Muscle layer of colon (tissue), 2 donors: ENCODE measurements around the gene SH2B3.
"Not testable (repeated sequence)": the region's sequence is repeated elsewhere in the genome, so short reads cannot be mapped to it uniquely, and the experiment has no call there.

Experiments
- H3K27ac ChIP-seq: one replicate; pipeline ENCODE4 v1.7.0; 2013; ENCODE audit warnings: low read depth, mild to moderate bottlenecking, low read length, moderate library complexity
- H3K27me3 ChIP-seq, 2 donors: one replicate each; pipeline ENCODE4 v1.7.0; 2013; ENCODE audit warnings: low read length in 2 of 2, mild to moderate bottlenecking in 2 of 2; ENCODE audit not compliant: insufficient read depth in 2 of 2, control insufficient read depth in 1 of 2
- H3K36me3 ChIP-seq: one replicate; pipeline ENCODE4 v1.7.0; 2013; ENCODE audit warnings: mild to moderate bottlenecking, low read length; ENCODE audit not compliant: insufficient read depth
- H3K4me1 ChIP-seq: one replicate; pipeline ENCODE4 v1.7.0; 2013; ENCODE audit warnings: mild to moderate bottlenecking, low read length; ENCODE audit not compliant: insufficient read depth
- H3K4me3 ChIP-seq, 2 donors: one replicate each; pipeline ENCODE4 v1.7.0; 2013; ENCODE audit warnings: low read length in 2 of 2, low read depth in 1 of 2, mild to moderate bottlenecking in 1 of 2, moderate library complexity in 1 of 2
- H3K9ac ChIP-seq: one replicate; pipeline ENCODE4 v1.7.0; 2013; ENCODE audit warnings: low read length
- H3K9me3 ChIP-seq: one replicate; pipeline ENCODE4 v1.7.0; 2013; ENCODE audit warnings: mild to moderate bottlenecking, low read length
- donor health status: abdominal sarcoma.
- donor health status: Adenocarcinoma of cecum.

The SH2B3 gene

DNA sequence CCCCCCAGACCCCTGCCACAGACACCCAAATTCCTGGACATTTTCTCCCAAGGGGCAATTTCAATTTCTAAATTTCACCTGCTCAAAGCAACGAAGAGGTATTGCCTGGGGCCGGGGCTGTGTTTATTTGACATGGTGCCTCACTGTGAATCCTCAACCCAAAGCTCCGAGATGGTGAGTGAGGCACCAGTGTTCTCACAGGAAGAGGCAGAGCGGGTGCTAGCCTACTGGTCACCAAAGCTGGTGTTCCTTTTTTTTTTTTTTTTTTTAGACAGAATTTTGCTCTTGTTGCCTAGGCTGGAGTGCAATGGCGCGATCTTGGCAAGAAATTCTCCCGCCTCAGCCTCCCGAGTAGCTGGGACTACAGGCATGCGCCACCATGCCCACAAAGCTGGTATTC is 14.8 kb upstream of the SH2B3 start:
- H3K9ac ChIP-seq, result no peak overlapping the region
- no peak overlapping the region for H3K27ac ChIP-seq
- H3K36me3 ChIP-seq, result no peaks in the 10 kb centered on the region
- H3K4me3 ChIP-seq, result no peak overlapping the region
- H3K9me3 ChIP-seq, result no peaks in the 10 kb centered on the region
- no peaks in the 10 kb centered on the region for H3K4me1 ChIP-seq
- no peaks in the 10 kb centered on the region for H3K27me3 ChIP-seq

DNA sequence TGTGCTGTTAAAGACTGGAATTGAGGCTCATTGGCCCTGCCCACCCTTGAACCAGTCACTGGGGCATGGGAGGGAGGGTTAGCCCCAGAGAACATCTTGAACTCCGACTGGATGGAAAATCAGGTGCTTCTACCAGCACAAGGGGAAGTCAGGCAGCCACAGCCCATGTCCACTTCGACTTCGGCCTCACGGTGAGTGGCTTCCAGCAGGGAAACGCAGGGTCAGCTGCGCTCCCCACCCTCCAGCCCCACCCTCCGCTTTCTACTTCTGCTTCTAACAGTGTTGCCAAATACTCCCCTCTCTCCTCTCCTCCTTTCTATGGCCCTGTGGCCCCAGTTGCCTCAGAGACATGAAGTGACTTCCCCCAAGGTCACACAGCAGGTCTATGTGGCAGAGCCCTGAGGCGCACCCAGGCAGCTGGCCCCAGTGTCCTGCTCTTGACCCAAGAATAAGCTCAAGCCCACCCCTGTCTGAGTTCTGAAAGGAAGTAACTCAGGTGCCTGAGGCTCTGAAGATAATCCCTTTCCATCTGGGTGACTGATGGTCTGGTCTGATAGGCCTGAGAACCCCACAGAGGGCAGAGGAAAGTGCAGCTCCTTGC is 11.9 kb upstream of the SH2B3 start:
- Histone ChIP-seq H3K4me3 (no peak overlapping the region), H3K4me1 (peaks cover 10% of the 10 kb centered on the region), H3K9me3 (no peaks in the 10 kb centered on the region), H3K27me3 (no peaks in the 10 kb centered on the region), H3K27ac (no peak overlapping the region), H3K36me3 (no peaks in the 10 kb centered on the region), H3K9ac (no peak overlapping the region)

DNA sequence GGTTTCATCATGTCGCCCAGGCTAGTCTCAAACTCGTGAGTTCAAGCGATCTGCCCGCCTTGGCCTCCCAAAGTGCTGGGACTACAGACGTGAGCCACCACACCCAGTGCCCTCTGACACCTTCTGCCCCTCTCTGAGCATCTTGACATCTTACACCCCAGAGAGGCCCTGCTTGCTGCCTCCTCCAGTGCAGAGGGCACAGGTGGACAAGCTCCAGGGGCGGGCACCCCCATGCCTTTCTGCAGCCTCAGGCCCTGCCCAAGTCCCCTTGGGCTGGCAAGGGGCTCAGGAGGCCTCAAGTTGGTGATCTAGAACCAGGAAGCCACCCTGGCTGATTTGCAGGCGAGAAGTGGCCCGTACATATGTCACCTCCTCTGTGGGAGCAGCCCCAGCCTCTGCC is 11.2 kb upstream of the SH2B3 start:
- Histone ChIP-seq H3K27me3 (no peaks in the 10 kb centered on the region), H3K9me3 (no peaks in the 10 kb centered on the region), H3K36me3 (no peaks in the 10 kb centered on the region), H3K27ac (no peak overlapping the region), H3K9ac (no peak overlapping the region), H3K4me1 (peaks cover 12% of the 10 kb centered on the region), H3K4me3 (no peak overlapping the region)

DNA sequence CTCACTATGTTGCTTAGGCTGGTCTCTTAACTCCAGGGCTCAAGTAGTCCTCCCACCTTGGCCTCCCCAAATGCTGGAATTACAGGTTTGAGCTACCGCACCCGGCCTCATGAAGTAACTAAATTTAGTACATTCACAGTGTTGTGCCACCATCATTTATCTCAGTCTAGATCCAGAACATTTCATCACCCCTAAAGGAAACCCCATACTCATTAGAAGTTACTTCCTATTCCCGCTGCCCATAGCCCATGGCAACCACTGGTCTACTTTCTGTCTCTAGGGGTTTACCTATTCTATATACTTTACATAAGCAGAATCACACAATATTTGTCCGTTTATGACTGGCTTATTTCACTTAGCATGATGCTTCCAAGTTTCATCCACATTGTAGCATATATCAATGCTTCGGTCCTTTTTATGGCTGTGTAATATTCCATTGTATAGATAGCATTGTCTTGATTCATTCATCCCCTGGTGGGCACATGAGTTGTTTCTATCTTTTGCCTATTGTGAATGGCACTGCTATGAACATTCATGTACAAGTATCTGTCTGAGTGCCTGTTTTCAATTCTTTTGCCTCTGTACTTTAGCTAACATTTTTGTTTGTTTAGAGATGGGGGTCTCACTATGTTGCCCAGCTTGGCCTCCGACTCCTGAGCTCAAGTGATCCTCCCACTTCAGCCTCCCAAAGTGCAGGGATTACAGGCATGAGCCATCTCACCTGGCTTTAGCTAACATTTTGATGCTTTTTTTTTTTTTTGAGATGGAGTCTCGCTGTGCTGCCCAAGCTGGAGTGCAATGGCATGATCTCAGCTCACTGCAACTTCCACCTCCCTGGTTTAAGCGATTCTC is 10.2 kb upstream of the SH2B3 start:
- peaks cover 12% of the 10 kb centered on the region for H3K4me1 ChIP-seq

DNA sequence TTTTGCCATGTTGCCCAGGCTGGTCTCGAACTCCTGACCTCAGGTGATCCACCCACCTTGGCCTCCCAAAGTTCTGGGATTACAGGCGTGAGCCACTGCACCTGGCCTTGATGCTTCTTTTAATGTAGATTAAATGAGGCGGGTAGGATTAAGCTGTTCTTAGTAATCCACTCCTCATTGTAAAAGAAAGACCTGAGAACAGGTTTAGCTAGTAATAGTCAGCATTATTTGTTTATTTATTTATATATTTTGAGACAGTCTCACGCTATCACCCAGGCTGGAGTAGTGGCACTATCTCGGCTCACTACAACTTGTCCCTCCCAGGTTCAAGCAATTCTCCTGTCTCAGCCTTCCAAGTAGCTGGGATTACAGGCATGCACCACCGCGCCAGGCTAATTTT is 9.5 kb upstream of the SH2B3 start:
- not testable (repeated sequence) for H3K9me3 ChIP-seq
- peaks cover 12% of the 10 kb centered on the region for H3K4me1 ChIP-seq

More for the DNA sequence above, 10.2 kb upstream of the SH2B3 start:
- Histone ChIP-seq H3K27me3 (no peaks in the 10 kb centered on the region), H3K27ac (no peak overlapping the region), H3K9me3 (no peaks in the 10 kb centered on the region), H3K36me3 (no peaks in the 10 kb centered on the region), H3K4me3 (no peak overlapping the region), H3K9ac (no peak overlapping the region)

DNA sequence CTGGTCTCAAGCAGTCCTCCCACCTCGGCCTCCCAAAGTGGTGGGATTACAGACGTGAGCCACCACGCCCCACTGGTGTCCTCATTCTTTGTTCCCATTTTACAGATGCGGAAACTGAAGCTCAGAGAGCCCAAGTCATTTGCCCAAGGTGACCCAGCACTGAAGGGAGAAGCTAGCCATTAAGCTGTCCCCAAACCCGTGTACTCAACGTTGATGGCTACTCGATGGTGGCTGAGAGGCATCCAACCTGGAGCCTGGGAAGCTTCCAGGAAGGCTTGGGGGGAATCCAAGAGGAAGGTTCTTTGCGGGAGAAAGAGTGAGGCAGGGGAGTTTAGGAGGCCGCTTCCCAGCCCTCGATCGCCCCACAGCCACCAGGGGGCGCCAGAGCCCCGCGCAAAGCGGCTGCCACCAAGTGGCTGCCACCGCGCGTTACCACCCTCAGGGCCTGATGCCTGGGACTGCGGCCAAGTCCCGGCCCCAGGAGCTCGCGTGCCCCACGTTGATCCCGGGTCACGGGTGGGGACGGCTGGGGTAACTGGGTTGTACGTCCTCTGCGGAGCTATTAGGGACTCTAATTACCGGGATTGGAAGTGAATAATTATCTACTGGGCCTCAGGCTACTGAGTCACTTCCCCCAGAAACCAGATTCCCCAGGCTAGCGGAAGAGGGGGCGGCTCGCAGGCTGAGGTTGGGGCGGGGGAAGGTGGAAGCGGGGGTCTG is 8.8 kb upstream of the SH2B3 start:
- no peak overlapping the region for H3K9ac ChIP-seq
- no peaks in the 10 kb centered on the region for H3K27me3 ChIP-seq
- H3K4me3 ChIP-seq, result peak overlapping the region in 1 of 2 donors; percentile 32
- no peaks in the 10 kb centered on the region for H3K9me3 ChIP-seq
- no peaks in the 10 kb centered on the region for H3K36me3 ChIP-seq
- no peak overlapping the region for H3K27ac ChIP-seq
- peaks cover 12% of the 10 kb centered on the region for H3K4me1 ChIP-seq

More for the DNA sequence above, 9.5 kb upstream of the SH2B3 start:
- not testable (repeated sequence) for H3K27me3 ChIP-seq, H3K36me3 ChIP-seq, H3K27ac ChIP-seq, H3K4me3 ChIP-seq, H3K9ac ChIP-seq

DNA sequence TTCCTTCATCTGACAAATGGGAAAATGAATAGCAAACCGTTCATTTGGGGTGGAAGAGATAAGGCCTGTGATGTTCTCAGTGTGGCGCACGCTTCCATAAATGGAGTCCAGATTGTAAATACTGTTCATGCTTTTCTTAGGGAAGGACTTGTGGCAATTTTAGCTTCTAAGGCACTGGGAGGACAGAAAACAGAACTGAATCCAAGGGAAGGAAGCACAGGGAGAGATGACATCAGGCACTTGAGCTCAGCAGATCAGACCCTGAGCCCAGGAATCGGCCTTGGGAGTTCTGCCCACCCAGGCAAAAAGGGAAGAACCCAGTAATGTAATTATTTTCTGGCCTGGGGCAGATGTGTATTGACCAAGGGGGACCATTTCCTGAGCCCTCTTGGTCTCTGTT is 7.2 kb upstream of the SH2B3 start:
- Histone ChIP-seq H3K27ac (no peak overlapping the region), H3K4me1 (peaks cover 12% of the 10 kb centered on the region), H3K36me3 (no peaks in the 10 kb centered on the region), H3K4me3 (no peak overlapping the region), H3K9ac (no peak overlapping the region), H3K27me3 (no peaks in the 10 kb centered on the region), H3K9me3 (no peaks in the 10 kb centered on the region)

DNA sequence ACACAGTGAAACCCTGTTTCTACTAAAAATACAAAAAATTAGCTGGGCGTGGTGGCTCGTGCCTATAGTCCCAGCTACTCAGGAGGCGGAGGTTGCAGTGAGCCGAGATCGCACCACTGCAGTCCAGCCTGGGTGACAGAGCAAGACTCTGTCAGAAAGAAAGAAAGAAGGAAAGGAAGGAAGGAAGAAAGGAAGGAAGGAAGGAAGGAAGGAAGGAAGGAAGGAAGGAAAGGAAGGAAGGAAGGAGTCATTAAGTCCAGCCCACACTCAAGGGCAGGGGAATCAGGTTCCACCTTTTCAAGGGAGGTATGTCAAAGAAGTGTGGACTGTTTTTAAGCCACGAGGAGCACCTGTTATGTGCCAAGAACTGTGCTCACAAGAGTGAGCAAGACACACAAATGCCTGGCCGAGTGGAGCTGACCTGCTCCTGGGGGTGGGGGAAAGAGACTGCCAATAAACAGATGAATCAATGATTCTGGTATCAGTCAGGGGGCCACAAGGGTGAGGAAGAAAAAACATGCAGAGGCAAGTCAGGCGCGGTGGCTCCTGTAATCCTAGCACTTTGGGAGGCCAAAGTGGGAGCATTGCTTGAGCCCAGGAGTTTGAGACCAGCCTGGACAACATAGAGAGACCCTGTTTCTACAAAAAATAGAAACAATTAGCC is 5.8 kb upstream of the SH2B3 start:
- H3K27me3 ChIP-seq, H3K9ac ChIP-seq, H3K27ac ChIP-seq, H3K9me3 ChIP-seq, H3K4me3 ChIP-seq, H3K36me3 ChIP-seq: not testable (repeated sequence)
- H3K4me1 ChIP-seq, result peaks cover 12% of the 10 kb centered on the region

DNA sequence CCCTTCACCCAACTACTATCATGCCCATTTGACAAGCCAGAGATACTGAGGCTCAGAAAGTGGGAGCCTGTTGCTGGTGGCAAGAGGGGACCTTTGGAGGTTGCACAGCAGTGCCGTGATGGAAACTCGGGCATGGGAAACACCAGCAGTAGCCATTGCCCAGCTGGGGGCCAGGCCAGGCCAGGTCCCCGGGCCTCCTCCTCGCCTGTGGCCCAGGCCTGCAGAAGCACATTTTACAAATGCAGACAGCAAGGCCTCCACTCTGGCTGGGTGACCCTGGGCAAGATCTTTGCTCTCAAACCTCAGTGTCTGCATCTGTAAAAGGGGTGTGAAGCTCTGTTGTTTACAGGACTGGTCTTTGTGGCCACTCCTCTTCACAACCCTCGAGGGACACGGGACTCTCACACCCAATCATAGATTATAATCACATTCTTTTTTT is 4.5 kb upstream of the SH2B3 start:
- H3K27me3 ChIP-seq, result no peaks in the 10 kb centered on the region
- H3K9me3 ChIP-seq, result no peaks in the 10 kb centered on the region
- no peak overlapping the region for H3K9ac ChIP-seq
- no peaks in the 10 kb centered on the region for H3K36me3 ChIP-seq
- no peak overlapping the region for H3K4me3 ChIP-seq
- H3K27ac ChIP-seq, result no peak overlapping the region
- H3K4me1 ChIP-seq, result peaks cover 12% of the 10 kb centered on the region

DNA sequence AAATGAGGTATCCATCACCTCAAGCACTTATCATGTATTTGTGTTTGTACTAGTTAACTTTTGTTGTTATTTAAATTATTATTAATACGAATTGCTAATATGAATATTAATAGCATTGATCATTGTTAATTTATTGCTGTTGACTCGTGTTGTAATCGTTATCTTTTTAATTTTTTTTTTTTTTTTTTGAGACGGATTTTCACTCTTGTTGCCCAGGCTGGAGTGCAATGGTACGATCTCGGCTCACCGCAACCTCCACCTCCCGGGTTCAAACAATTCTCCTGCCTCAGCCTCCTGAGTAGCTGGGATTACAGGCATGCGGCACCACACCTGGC is 3.3 kb upstream of the SH2B3 start:
- not testable (repeated sequence) for H3K36me3 ChIP-seq, H3K9me3 ChIP-seq, H3K27ac ChIP-seq, H3K4me3 ChIP-seq, H3K27me3 ChIP-seq, H3K9ac ChIP-seq
- H3K4me1 ChIP-seq, result peaks cover 14% of the 10 kb centered on the region

DNA sequence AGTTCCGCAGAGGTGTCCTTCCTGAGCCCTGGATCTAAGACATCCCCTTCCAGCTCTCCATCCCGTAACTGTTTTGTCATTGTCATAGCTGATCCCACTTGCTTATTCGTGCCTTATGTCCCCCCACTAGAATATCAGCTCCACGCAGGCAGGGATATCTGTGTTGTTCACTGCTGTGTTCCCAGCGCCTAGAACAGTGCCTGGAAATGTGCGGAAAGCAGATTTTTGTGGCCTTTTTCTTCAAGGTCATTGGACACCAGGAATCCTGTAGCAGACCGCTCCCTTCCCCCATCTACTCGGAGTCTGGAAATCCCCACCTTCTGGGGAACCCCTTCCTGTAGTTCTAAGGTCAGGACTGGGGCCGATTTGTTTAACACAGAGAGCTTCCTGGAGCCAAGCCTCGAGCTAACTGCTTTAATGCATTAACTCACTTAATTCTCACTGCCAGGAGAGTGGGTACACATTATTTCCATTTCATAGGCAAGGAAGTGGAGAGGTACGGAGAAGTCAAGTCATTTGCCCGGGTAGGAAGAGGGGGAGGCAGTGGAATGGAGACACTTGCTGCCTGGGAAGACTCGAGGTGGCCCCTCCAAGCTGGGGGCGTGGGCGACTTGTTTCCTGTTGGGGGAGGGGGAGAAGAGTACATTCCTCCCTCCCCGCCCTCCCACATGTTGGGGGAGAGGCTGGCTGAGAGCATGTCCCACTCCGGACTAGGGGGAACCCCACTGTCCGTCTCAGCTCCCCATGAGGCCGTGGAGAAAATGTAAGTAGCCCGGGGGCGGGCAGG is 1.2 kb upstream of the SH2B3 start:
- H3K4me1 ChIP-seq, result peaks cover 11% of the 10 kb centered on the region
- H3K9ac ChIP-seq, result no peak overlapping the region
- peak overlapping the region; percentile 5 to 76 for H3K4me3 ChIP-seq
- peak overlapping the region; percentile 48 for H3K27ac ChIP-seq
- H3K9me3 ChIP-seq, result no peaks in the 10 kb centered on the region
- H3K36me3 ChIP-seq, result no peaks in the 10 kb centered on the region
- H3K27me3 ChIP-seq, result no peaks in the 10 kb centered on the region
